HG03108 (cell line): Measurements from ENCODE around the gene PARD3B.

ENCODE experiments used
- ATAC-seq: cut with Tn5 transposase; IDR thresholded peaks from one replicate; pipeline ENCODE4 v1.9.1; 2021; ENCODE audit warnings: moderate library complexity; ENCODE audit not compliant: unreplicated experiment

PARD3B gene

GRCh38 chr2:204880928-204881327, 335.7 kb downstream of the PARD3B start:
- no peak for ATAC-seq

- ATAC-seq = no peak
Measured at GRCh38 chr2:204881655-204882054, 336.4 kb downstream of the PARD3B start.

GRCh38 chr2:204885747-204886146, 340.5 kb downstream of the PARD3B start:
- ATAC-seq = no peak

- ATAC-seq = no peak
Measured at GRCh38 chr2:204886713-204887112, 341.4 kb downstream of the PARD3B start.

- ATAC-seq = no peak
Measured at GRCh38 chr2:204888222-204888621, 342.9 kb downstream of the PARD3B start.

GRCh38 chr2:204890680-204891079, 345.4 kb downstream of the PARD3B start:
- no peak for ATAC-seq

- ATAC-seq = no peak
Measured at GRCh38 chr2:204891739-204892138, 346.5 kb downstream of the PARD3B start.

GRCh38 chr2:204892506-204893255, 347.4 kb downstream of the PARD3B start:
- no peak for ATAC-seq

GRCh38 chr2:204896146-204896545, 350.9 kb downstream of the PARD3B start:
- no peak for ATAC-seq

GRCh38 chr2:204897561-204897960, 352.3 kb downstream of the PARD3B start:
- ATAC-seq = no peak

GRCh38 chr2:204898928-204899640, 353.8 kb downstream of the PARD3B start:
- no peak for ATAC-seq

GRCh38 chr2:204899983-204900382, 354.7 kb downstream of the PARD3B start:
- no peak for ATAC-seq

- no peak for ATAC-seq
Measured at GRCh38 chr2:204900487-204900886, 355.2 kb downstream of the PARD3B start.

GRCh38 chr2:204900910-204901309, 355.6 kb downstream of the PARD3B start:
- no peak for ATAC-seq

- ATAC-seq = no peak
Measured at GRCh38 chr2:204901591-204901990, 356.3 kb downstream of the PARD3B start.

- ATAC-seq = no peak
Measured at GRCh38 chr2:204909791-204910190, 364.5 kb downstream of the PARD3B start.

- no peak for ATAC-seq
Measured at GRCh38 chr2:204913312-204913711, 368.0 kb downstream of the PARD3B start.

GRCh38 chr2:204913854-204914464, 368.7 kb downstream of the PARD3B start:
- no peak for ATAC-seq

- no peak for ATAC-seq
Measured at GRCh38 chr2:204914708-204915107, 369.4 kb downstream of the PARD3B start.

- ATAC-seq = no peak
Measured at GRCh38 chr2:204917089-204917701, 371.9 kb downstream of the PARD3B start.

- no peak for ATAC-seq
Measured at GRCh38 chr2:204920776-204921175, 375.5 kb downstream of the PARD3B start.

- no peak for ATAC-seq
Measured at GRCh38 chr2:204923957-204924356, 378.7 kb downstream of the PARD3B start.
